Measurements from ENCODE around the gene PRRC2B. TPM values are rescaled to one million over a fixed set of nuclear protein-coding genes. Genes with fewer than 3 reads are reported as not detected.
A peak's percentile ranks its signal among the peaks of the same experiment; 100 is the strongest.

Gene PRRC2B
- total and polyA plus RNA-seq, 2 experiments from 2014 or later, result 45.0 to 193 TPM

DNA sequence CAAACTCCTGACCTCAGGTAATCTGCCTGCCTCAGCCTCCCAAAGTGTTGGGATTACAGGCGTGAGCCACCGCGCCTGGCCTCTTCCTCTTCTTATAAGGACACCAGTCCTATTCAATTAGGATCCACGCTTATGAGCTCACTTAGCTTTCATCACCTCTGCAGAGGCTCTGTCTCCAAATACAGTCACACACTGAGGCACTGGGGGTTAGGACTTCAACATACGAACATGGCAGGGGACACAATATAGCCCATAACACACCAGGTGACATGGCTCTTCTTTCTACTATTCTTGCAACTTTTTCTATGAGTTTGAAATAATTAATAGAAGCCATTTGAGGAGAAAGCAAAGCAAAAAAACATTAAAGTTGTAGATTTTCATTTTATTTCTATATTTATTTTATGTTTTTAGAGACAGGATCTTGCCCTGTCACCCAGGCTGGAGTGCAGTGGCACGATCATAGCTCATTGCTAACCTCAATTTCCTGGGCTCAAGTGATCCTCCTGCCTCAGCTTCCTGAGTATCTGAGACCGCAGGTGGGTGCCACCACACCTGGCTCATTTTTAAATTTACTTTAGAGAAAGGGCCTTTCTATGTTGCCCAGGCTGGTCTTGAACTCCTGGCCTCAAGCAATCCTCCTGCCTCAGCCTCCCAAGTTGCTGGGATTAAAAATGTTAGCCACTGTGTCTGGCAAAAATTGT lies 145.5 kb downstream of the PRRC2B start (continued):
- TF ChIP-seq, protein P1, sequence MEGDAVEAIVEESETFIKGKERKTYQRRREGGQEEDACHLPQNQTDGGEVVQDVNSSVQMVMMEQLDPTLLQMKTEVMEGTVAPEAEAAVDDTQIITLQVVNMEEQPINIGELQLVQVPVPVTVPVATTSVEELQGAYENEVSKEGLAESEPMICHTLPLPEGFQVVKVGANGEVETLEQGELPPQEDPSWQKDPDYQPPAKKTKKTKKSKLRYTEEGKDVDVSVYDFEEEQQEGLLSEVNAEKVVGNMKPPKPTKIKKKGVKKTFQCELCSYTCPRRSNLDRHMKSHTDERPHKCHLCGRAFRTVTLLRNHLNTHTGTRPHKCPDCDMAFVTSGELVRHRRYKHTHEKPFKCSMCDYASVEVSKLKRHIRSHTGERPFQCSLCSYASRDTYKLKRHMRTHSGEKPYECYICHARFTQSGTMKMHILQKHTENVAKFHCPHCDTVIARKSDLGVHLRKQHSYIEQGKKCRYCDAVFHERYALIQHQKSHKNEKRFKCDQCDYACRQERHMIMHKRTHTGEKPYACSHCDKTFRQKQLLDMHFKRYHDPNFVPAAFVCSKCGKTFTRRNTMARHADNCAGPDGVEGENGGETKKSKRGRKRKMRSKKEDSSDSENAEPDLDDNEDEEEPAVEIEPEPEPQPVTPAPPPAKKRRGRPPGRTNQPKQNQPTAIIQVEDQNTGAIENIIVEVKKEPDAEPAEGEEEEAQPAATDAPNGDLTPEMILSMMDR (conservative IDR thresholded peaks at IDR 0.05; ENCODE audit: low read depth in 2 of 2), result no peak
- TF ChIP-seq, protein P2, sequence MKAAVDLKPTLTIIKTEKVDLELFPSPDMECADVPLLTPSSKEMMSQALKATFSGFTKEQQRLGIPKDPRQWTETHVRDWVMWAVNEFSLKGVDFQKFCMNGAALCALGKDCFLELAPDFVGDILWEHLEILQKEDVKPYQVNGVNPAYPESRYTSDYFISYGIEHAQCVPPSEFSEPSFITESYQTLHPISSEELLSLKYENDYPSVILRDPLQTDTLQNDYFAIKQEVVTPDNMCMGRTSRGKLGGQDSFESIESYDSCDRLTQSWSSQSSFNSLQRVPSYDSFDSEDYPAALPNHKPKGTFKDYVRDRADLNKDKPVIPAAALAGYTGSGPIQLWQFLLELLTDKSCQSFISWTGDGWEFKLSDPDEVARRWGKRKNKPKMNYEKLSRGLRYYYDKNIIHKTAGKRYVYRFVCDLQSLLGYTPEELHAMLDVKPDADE (IDR thresholded peaks at IDR 0.05), result no peak
- TF ChIP-seq POLR2AphosphoS5 (IDR thresholded peaks at IDR 0.05; ENCODE audit: low read depth) (no peak), ZNF331 (CRISPR knock-in tag; IDR thresholded peaks at IDR 0.05; ENCODE audit: low read depth) (no peak), NANOG (IDR thresholded peaks at IDR 0.05; ENCODE audit: borderline replicate concordance) (no peak), ZNF114 (CRISPR knock-in tag; IDR thresholded peaks at IDR 0.05) (no peak)

DNA sequence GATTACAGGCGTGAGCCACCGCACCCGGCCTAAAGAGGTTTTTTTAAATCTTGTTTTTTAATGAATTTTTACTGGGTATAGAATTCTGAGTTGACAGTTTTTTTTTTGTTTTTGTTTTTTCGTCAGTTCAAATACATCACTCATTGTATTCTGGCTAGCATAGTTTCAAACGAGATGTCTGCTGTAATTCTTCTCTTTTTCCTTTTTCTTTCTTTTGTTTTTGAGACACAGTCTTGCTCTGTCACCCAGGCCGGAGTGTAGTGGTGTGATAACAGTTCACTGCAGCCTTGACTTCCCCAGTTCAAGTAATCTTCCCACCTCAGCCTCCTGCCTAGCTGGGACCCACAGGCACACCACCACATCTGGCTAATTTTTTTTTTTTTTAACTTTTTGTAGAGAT lies 149.3 kb downstream of the PRRC2B start:
- DNase-seq (ENCODE audit: low spot score), result peak; percentile 38
- Mint-ChIP-seq H3K27ac (no peak overlapping the region), H3K9me3 (peaks cover 44% of the 10 kb centered on the region), H3K27me3 (ENCODE audit: insufficient read depth, low read depth, poor library complexity) (peaks cover 45% of the 10 kb centered on the region), H3K4me1 (peaks cover 7% of the 10 kb centered on the region; the same call in 1 of the 3 replicates), H3K4me3 (no peak overlapping the region), H3K36me3 (ENCODE audit: low read depth) (peaks cover 34% of the 10 kb centered on the region)
- no peak for ATAC-seq
- Histone ChIP-seq H2AFZ (no peak overlapping the region), H3K27me3 (ENCODE audit: insufficient read depth) (peaks cover 48% of the 10 kb centered on the region), H4K20me1 (replicated peaks; ENCODE audit: insufficient read depth) (no peaks in the 10 kb centered on the region), H3K9me2 (ENCODE audit: insufficient read depth) (peaks cover 4% of the 10 kb centered on the region; the same call in 1 of the 2 replicates), H3K36me3 (ENCODE audit: insufficient read depth) (no peaks in the 10 kb centered on the region), H3F3A (replicated peaks; ENCODE audit: low read depth) (peaks cover 7% of the 10 kb centered on the region; the same call in 1 of the 2 replicates), H3K27ac (ENCODE audit: low read depth) (no peak overlapping the region), H3K79me2 (replicated peaks; ENCODE audit: insufficient read depth) (no peaks in the 10 kb centered on the region), H3K4me2 (no peak overlapping the region), H3K4me1 (ENCODE audit: insufficient read depth) (no peaks in the 10 kb centered on the region), H3K4me3 (no peak overlapping the region)
- TF ChIP-seq, protein P3, sequence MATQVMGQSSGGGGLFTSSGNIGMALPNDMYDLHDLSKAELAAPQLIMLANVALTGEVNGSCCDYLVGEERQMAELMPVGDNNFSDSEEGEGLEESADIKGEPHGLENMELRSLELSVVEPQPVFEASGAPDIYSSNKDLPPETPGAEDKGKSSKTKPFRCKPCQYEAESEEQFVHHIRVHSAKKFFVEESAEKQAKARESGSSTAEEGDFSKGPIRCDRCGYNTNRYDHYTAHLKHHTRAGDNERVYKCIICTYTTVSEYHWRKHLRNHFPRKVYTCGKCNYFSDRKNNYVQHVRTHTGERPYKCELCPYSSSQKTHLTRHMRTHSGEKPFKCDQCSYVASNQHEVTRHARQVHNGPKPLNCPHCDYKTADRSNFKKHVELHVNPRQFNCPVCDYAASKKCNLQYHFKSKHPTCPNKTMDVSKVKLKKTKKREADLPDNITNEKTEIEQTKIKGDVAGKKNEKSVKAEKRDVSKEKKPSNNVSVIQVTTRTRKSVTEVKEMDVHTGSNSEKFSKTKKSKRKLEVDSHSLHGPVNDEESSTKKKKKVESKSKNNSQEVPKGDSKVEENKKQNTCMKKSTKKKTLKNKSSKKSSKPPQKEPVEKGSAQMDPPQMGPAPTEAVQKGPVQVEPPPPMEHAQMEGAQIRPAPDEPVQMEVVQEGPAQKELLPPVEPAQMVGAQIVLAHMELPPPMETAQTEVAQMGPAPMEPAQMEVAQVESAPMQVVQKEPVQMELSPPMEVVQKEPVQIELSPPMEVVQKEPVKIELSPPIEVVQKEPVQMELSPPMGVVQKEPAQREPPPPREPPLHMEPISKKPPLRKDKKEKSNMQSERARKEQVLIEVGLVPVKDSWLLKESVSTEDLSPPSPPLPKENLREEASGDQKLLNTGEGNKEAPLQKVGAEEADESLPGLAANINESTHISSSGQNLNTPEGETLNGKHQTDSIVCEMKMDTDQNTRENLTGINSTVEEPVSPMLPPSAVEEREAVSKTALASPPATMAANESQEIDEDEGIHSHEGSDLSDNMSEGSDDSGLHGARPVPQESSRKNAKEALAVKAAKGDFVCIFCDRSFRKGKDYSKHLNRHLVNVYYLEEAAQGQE (IDR thresholded peaks at IDR 0.05; ENCODE audit: unreplicated experiment), result no peak
- no peak for TF ChIP-seq NANOG (IDR thresholded peaks at IDR 0.05; ENCODE audit: borderline replicate concordance)
- TF ChIP-seq, protein P1 (conservative IDR thresholded peaks at IDR 0.05; ENCODE audit: low read depth in 2 of 2), result no peak
- TF ChIP-seq JUNB (IDR thresholded peaks at IDR 0.05; ENCODE audit: unreplicated experiment), result no peak
- TF ChIP-seq, protein P4, sequence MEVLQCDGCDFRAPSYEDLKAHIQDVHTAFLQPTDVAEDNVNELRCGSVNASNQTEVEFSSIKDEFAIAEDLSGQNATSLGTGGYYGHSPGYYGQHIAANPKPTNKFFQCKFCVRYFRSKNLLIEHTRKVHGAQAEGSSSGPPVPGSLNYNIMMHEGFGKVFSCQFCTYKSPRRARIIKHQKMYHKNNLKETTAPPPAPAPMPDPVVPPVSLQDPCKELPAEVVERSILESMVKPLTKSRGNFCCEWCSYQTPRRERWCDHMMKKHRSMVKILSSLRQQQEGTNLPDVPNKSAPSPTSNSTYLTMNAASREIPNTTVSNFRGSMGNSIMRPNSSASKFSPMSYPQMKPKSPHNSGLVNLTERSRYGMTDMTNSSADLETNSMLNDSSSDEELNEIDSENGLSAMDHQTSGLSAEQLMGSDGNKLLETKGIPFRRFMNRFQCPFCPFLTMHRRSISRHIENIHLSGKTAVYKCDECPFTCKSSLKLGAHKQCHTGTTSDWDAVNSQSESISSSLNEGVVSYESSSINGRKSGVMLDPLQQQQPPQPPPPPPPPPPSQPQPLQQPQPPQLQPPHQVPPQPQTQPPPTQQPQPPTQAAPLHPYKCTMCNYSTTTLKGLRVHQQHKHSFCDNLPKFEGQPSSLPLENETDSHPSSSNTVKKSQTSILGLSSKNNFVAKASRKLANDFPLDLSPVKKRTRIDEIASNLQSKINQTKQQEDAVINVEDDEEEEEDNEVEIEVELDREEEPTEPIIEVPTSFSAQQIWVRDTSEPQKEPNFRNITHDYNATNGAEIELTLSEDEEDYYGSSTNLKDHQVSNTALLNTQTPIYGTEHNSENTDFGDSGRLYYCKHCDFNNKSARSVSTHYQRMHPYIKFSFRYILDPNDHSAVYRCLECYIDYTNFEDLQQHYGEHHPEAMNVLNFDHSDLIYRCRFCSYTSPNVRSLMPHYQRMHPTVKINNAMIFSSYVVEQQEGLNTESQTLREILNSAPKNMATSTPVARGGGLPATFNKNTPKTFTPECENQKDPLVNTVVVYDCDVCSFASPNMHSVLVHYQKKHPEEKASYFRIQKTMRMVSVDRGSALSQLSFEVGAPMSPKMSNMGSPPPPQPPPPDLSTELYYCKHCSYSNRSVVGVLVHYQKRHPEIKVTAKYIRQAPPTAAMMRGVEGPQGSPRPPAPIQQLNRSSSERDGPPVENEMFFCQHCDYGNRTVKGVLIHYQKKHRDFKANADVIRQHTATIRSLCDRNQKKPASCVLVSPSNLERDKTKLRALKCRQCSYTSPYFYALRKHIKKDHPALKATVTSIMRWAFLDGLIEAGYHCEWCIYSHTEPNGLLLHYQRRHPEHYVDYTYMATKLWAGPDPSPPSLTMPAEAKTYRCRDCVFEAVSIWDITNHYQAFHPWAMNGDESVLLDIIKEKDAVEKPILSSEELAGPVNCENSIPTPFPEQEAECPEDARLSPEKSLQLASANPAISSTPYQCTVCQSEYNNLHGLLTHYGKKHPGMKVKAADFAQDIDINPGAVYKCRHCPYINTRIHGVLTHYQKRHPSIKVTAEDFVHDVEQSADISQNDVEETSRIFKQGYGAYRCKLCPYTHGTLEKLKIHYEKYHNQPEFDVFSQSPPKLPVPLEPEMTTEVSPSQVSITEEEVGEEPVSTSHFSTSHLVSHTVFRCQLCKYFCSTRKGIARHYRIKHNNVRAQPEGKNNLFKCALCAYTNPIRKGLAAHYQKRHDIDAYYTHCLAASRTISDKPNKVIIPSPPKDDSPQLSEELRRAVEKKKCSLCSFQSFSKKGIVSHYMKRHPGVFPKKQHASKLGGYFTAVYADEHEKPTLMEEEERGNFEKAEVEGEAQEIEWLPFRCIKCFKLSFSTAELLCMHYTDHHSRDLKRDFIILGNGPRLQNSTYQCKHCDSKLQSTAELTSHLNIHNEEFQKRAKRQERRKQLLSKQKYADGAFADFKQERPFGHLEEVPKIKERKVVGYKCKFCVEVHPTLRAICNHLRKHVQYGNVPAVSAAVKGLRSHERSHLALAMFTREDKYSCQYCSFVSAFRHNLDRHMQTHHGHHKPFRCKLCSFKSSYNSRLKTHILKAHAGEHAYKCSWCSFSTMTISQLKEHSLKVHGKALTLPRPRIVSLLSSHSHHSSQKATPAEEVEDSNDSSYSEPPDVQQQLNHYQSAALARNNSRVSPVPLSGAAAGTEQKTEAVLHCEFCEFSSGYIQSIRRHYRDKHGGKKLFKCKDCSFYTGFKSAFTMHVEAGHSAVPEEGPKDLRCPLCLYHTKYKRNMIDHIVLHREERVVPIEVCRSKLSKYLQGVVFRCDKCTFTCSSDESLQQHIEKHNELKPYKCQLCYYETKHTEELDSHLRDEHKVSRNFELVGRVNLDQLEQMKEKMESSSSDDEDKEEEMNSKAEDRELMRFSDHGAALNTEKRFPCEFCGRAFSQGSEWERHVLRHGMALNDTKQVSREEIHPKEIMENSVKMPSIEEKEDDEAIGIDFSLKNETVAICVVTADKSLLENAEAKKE (CRISPR knock-in tag; IDR thresholded peaks at IDR 0.05), result no peak
